ENCODE data around the gene TMTC2.

- TF ChIP-seq EZH2phosphoT487 (conservative IDR thresholded peaks at IDR 0.05; ENCODE audit: low read length): no peak
- no peak for TF ChIP-seq CTCF (IDR thresholded peaks at IDR 0.05; ENCODE audit: insufficient read depth, low read length, poor library complexity, severe bottlenecking)
Observed at GRCh38 chr12:82942991-82943401, 256.3 kb downstream of the TMTC2 start.

Measured in SU-DHL-6 (cell line).